HG03565 (cell line): Measurements from ENCODE around the gene RUFY2.
"Not testable (repeated sequence)": the region's sequence is repeated elsewhere in the genome, so short reads cannot be mapped to it uniquely, and the experiment has no call there.

Experiments
- ATAC-seq: cut with Tn5 transposase; IDR thresholded peaks from one replicate; pipeline ENCODE4 v1.9.1; 2021; ENCODE audit warnings: mild to moderate bottlenecking, moderate library complexity; ENCODE audit not compliant: unreplicated experiment

RUFY2 gene

DNA sequence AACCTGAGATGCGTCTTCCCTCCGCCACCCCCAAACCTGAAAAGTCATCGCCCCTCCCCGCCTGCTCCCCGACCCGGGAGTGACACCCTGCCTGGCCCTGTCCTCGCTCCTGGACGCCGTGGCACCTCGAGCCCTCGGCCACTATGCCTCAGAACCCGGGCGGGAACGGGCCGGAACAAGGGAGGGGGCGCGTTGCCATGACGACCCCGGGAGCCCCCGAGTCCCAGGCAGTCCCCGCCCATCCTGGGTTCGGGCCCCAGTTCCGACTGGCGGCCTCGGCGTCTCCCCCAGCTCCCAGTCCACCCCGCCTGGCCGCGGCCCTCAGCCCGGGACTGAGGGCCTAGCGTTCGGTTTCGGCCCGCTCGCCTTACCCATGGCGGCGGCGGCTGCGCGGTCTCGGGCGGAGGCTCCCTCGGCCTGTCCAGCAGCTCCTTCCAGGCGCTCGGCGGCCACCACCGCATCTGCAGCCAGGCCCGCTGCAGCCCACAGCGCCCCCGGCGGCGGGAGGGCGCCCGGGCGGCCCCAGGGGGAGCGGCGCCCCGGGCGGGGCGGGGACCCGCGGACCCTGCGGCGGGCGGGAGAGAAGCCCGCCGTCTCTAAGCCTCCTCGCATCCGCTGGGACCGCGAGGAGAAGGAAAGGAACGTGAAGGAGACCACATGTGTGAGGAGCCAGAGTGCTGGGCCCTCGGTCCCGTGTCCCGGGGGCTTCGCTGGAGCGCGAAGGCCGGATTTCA, at the start of gene RUFY2:
Gene RUFY2 (minus strand): TSS at position 463 of the 734 bp plus-strand sequence. CDS start 88 bp downstream, at position 375.
- peak; percentile 85 for ATAC-seq

DNA sequence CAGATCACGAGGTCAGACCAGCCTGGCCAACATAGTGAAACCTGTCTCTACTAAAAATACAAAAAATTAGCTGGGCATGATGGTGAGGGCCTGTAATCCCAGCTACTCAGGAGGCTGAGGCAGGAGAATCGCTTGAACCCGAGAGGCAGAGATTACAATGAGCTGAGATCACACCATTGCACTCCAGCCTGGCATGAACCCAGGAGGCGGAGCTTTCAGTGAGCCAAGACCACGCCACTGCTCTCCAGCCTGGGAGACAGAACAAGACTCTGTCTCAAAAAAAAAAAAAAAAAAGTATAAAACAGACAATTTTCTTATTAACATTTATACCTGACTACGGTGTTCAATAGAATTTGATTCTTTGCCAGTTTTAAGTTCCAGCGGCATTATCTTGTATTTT, 42.6 kb upstream of the RUFY2 start:
- ATAC-seq = not testable (repeated sequence)

- no peak for ATAC-seq
Measured at GRCh38 chr10:68446179-68446578, 39.1 kb upstream of the RUFY2 start.

DNA sequence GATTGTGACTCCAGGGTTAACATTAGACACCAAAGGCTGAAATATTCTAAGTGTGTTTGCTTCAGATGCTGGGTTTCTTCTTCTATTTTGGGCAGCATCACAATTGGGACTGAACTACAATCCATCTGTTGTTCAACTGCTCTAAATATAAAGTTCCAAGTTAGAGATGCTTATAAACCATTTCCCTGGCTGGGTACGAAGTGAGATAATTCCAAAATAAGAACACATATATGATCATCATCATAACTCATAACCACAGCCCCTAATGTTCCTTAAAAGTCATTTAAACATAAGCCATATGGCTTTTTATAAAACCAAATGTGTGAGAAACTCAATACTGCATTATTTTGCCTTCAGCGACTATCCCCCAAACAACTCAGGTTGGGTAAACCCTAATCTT, 35.9 kb upstream of the RUFY2 start:
- no peak for ATAC-seq

GRCh38 chr10:68440898-68441297, 33.8 kb upstream of the RUFY2 start:
- ATAC-seq = no peak

- no peak for ATAC-seq
Measured at GRCh38 chr10:68435803-68436202, 28.7 kb upstream of the RUFY2 start.

- ATAC-seq = no peak
Measured at GRCh38 chr10:68434657-68435056, 27.6 kb upstream of the RUFY2 start.

- ATAC-seq = no peak
Measured at GRCh38 chr10:68428396-68429104, 21.5 kb upstream of the RUFY2 start.

DNA sequence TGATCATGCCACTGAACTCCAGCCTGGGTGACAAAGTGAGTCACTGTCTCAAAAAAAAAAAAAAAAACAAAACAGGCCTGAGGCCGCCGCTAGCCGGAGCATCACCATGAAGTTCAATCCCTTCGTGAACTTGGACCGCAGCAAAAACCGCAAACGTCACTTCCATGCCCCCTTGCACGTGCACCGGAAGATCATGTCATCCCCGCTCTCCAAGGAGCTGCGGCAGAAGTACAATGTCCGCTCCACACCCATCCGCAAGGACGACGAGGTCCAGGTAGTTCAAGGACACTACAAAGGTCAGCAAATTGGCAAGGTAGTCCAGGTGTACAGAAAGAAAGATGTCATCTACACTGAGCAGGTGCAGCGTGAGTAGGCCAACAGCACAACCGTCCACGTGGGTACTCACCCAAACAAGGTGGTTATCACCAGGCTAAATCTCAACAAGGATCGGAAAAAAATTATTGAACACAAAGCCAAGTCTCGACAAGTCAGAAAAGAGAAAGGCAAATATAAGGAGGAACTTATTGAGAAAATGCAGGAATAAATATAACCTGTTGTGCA, 17.5 kb upstream of the RUFY2 start:
- ATAC-seq = no peak

- ATAC-seq = no peak
Measured at GRCh38 chr10:68423522-68423921, 16.4 kb upstream of the RUFY2 start.

- ATAC-seq = no peak
Measured at GRCh38 chr10:68419376-68419775, 12.3 kb upstream of the RUFY2 start.

DNA sequence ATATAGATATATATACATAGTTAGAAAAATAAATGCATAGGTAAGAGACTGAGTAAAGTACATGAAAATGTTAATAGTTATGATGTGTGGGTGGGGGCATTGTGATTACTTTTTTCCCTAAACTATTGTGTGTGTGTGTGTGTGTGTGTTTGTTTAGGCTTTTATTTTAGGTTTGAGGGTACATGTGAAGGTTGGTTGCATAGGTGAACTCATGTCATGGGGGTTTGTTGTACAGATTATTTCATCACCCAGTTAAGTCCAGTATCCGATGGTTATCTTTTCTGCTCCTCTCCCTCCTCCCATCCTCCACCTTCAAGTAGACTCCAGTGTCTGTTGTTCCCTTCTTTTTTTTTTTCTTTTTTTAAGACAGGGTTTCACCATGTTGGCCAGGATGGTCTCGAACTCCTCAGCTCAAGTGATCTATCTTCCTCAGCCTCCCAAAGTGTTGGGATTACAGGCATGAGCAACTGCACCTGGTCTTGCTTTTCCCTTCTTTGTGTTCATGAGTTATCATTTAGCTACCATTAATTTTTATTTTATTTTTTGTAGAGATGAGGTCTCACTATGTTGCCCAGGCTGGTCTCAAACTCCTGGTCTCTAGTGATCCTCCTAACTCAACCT, 1.9 kb upstream of the RUFY2 start:
- ATAC-seq = no peak

GRCh38 chr10:68406111-68406814, 814 bp downstream of the RUFY2 start:
- ATAC-seq = peak; percentile 20

- ATAC-seq = no peak
Measured at GRCh38 chr10:68403701-68404100, 3.4 kb downstream of the RUFY2 start.

DNA sequence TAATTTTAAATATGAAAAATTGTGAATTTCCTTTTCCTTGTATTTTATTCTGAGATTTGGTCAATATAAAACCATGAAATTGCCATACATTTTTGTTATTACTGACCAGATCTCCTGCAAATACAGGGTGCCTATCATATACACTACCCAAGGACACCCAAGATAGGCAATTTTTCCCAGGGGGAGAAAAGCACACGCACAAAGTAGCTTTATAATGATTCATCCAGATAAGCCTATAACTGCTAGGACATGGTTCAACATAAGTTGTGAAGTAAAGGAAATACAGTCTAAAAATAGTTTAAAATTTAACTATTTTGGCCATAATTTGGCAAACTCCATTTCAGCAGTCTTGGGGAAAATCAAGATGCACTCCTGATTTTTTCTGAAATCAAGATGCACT, 4.8 kb downstream of the RUFY2 start:
- ATAC-seq = no peak

GRCh38 chr10:68397005-68397404, 10.1 kb downstream of the RUFY2 start:
- no peak for ATAC-seq

- ATAC-seq = no peak
Measured at GRCh38 chr10:68385740-68386139, 21.3 kb downstream of the RUFY2 start.

GRCh38 chr10:68371604-68372003, 35.5 kb downstream of the RUFY2 start:
- no peak for ATAC-seq

GRCh38 chr10:68367121-68367520, 40.0 kb downstream of the RUFY2 start:
- no peak for ATAC-seq

- ATAC-seq = no peak
Measured at GRCh38 chr10:68366600-68366999, 40.5 kb downstream of the RUFY2 start.

- ATAC-seq = no peak
Measured at GRCh38 chr10:68365611-68366010, 41.5 kb downstream of the RUFY2 start.
